DND-41 (cell line): ENCODE data around the gene IPO11.

Source experiments
- ATAC-seq: fragments of 200-7000 bp; cut with Tn5 transposase; 3 replicates; pipeline ENCODE4 v1.9.1; 2021; ENCODE audit warnings: low read depth; ENCODE audit not compliant: insufficient read depth
- DNase-seq: peaks from one replicate; pipeline ENCODE4 v3.0.0-alpha.2; 2020
- H2AFZ ChIP-seq: 2 replicates; pipeline ENCODE4 v1.6.0; 2012; ENCODE audit warnings: low read depth, low read length
- H3K27ac ChIP-seq: 2 replicates; pipeline ENCODE4 v1.5.1; 2012; ENCODE audit warnings: low read length, inconsistent platforms
- H3K27me3 ChIP-seq: fragments of 200-600 bp; sonication (generic); 2 replicates; pipeline ENCODE4 v1.6.0; 2012; ENCODE audit warnings: low read length, mild to moderate bottlenecking, inconsistent platforms; ENCODE audit not compliant: insufficient read depth, poor library complexity
- H3K36me3 ChIP-seq: 2 replicates; pipeline ENCODE4 v1.5.1; 2012; ENCODE audit warnings: low read length, inconsistent platforms; ENCODE audit not compliant: insufficient read depth
- H3K4me1 ChIP-seq: 2 replicates; pipeline ENCODE4 v1.5.1; 2012; ENCODE audit warnings: mild to moderate bottlenecking, low read length; ENCODE audit not compliant: insufficient read depth
- H3K4me2 ChIP-seq: 2 replicates; pipeline ENCODE4 v1.6.0; 2012; ENCODE audit warnings: mild to moderate bottlenecking, moderate library complexity, low read length, inconsistent platforms; ENCODE audit not compliant: insufficient read depth
- H3K4me3 ChIP-seq, 2 experiments: fragments of 200-600 bp in 1 of 2; shearing (Covaris generic) in 1 of 2; 2 replicates each; pipeline ENCODE4 v1.5.1; 2012 to 2016; ENCODE audit warnings: inconsistent platforms in 2 of 2, low read length in 2 of 2, mild to moderate bottlenecking in 2 of 2, low read depth in 1 of 2, moderate library complexity in 1 of 2
- H3K79me2 ChIP-seq: 2 replicates; pipeline ENCODE4 v1.6.0; 2012; ENCODE audit warnings: low read length, inconsistent platforms; ENCODE audit not compliant: insufficient read depth
- H3K9ac ChIP-seq: 2 replicates; pipeline ENCODE4 v1.6.0; 2012; ENCODE audit warnings: low read depth, mild to moderate bottlenecking, inconsistent platforms, low read length, moderate library complexity
- H3K9me3 ChIP-seq: 2 replicates; pipeline ENCODE4 v1.5.1; 2012; ENCODE audit warnings: low read length, moderate library complexity, mild to moderate bottlenecking, inconsistent platforms; ENCODE audit not compliant: insufficient read depth, severe bottlenecking
- H4K20me1 ChIP-seq: 2 replicates; pipeline ENCODE4 v1.6.0; 2012; ENCODE audit warnings: low read length; ENCODE audit not compliant: insufficient read depth
- CTCF ChIP-seq: IDR thresholded peaks from 2 replicates; pipeline ENCODE4 v1.5.1; 2012; ENCODE audit warnings: borderline replicate concordance, low read length, moderate library complexity, mild to moderate bottlenecking; ENCODE audit not compliant: poor library complexity, severe bottlenecking; ENCODE audit errors: extremely low read depth
- EZH2 ChIP-seq: IDR thresholded peaks from 3 replicates; pipeline ENCODE4 v1.6.1; 2012; ENCODE audit warnings: borderline replicate concordance, low read depth, mild to moderate bottlenecking, moderate library complexity, low read length, inconsistent platforms; ENCODE audit not compliant: severe bottlenecking

The IPO11 gene

GRCh38 chr5:62424763-62425162 lies 12.2 kb downstream of the IPO11 start:
- H3K4me1 ChIP-seq, result no peaks in the 10 kb centered on the region
- H3K27ac ChIP-seq, result no peak overlapping the region
- no peaks in the 10 kb centered on the region for H3K9me3 ChIP-seq
- no peaks in the 10 kb centered on the region for H3K27me3 ChIP-seq
- H3K79me2 ChIP-seq, result peaks cover 98% of the 10 kb centered on the region
- TF ChIP-seq EZH2, result no peak
- DNase-seq (no peak), ATAC-seq (no peak)
- H3K36me3 ChIP-seq, result 0 out of 2 replicates have a peak, but pooled peaks cover 7% of the 10 kb centered on the region
- H3K4me2 ChIP-seq, result no peak overlapping the region
- no peak overlapping the region for H3K4me3 ChIP-seq
- no peak overlapping the region for H3K9ac ChIP-seq
- peaks cover 43% of the 10 kb centered on the region for H4K20me1 ChIP-seq
- no peak overlapping the region for H2AFZ ChIP-seq

GRCh38 chr5:62431735-62432620 lies 19.4 kb downstream of the IPO11 start:
- peaks cover 95% of the 10 kb centered on the region for H3K79me2 ChIP-seq
- 0 out of 2 replicates have a peak, but pooled peaks cover 3% of the 10 kb centered on the region for H3K36me3 ChIP-seq
- ATAC-seq (no peak), DNase-seq (no peak)
- H3K4me3 ChIP-seq, result no peak overlapping the region
- peaks cover 69% of the 10 kb centered on the region for H4K20me1 ChIP-seq
- no peak overlapping the region for H3K27ac ChIP-seq
- no peak overlapping the region for H3K9ac ChIP-seq
- no peaks in the 10 kb centered on the region for H3K9me3 ChIP-seq
- H3K4me1 ChIP-seq, result no peaks in the 10 kb centered on the region
- no peak overlapping the region for H3K4me2 ChIP-seq
- no peak overlapping the region for H2AFZ ChIP-seq
- TF ChIP-seq EZH2 (no peak), CTCF (no peak)
- no peaks in the 10 kb centered on the region for H3K27me3 ChIP-seq

- Histone ChIP-seq H3K4me3 (no peak overlapping the region), H3K27ac (no peak overlapping the region), H3K36me3 (no peaks in the 10 kb centered on the region), H4K20me1 (peaks cover 64% of the 10 kb centered on the region), H3K4me2 (no peak overlapping the region), H3K9me3 (no peaks in the 10 kb centered on the region), H3K4me1 (no peaks in the 10 kb centered on the region), H3K79me2 (peaks cover 93% of the 10 kb centered on the region), H2AFZ (no peak overlapping the region), H3K9ac (no peak overlapping the region), H3K27me3 (no peaks in the 10 kb centered on the region)
- no peak for ATAC-seq
- DNase-seq, result no peak
- TF ChIP-seq EZH2 (no peak), CTCF (no peak)
These were observed 20.1 kb downstream of the IPO11 start for GRCh38 chr5:62432621-62433064.

GRCh38 chr5:62448528-62448927 lies 36.0 kb downstream of the IPO11 start:
- peaks cover 2% of the 10 kb centered on the region; the same call in 1 of the 2 replicates for H4K20me1 ChIP-seq
- TF ChIP-seq CTCF, result no peak
- no peak for TF ChIP-seq EZH2

More at GRCh38 chr5:62448528-62448927, 36.0 kb downstream of the IPO11 start:
- Histone ChIP-seq H3K9ac (no peak overlapping the region), H3K4me1 (no peaks in the 10 kb centered on the region), H3K27ac (no peak overlapping the region), H2AFZ (no peak overlapping the region), H3K36me3 (peaks cover 58% of the 10 kb centered on the region), H3K27me3 (no peaks in the 10 kb centered on the region), H3K4me3 (no peak overlapping the region), H3K9me3 (no peaks in the 10 kb centered on the region), H3K4me2 (no peak overlapping the region), H3K79me2 (peaks cover 26% of the 10 kb centered on the region)
- DNase-seq (no peak), ATAC-seq (no peak)
